ENCODE data around the gene ZMYND8. TPM values are rescaled to one million over a fixed set of nuclear protein-coding genes. Genes with fewer than 3 reads are reported as not detected.
"Not testable (repeated sequence)": the region's sequence is repeated elsewhere in the genome, so short reads cannot be mapped to it uniquely, and the experiment has no call there.

ZMYND8 gene
- polyA plus RNA-seq, 6 donors from 2014 or later: 2.7 to 22.7 (median 12.1) TPM

DNA sequence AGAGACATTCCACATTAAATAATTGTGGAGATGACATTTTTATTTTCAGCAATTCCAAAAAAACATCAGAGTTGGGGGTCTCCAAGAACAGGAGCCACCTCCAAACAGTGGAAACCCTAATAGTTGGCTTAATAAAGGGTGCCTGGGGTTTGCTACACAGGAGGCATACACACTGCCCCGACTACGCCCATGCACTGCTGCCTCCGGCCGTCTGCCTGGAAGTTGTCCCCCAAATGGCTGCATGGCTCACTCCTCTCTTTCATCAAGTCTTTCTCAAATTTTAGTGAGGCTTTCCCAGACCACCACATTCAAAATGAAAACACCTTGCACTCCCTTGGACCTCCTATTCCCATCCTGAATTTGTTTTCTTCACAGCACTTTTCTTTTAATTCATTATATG lies 58.8 kb downstream of the ZMYND8 start:
- H3K27ac Mint-ChIP-seq: peak overlapping the region in 2 of 6 donors; percentile 59 to 91
- no peak for DNase-seq
- peaks cover 0 to 3% (median 3%) of the 10 kb centered on the region in 3 donors for H3K4me1 Mint-ChIP-seq
- H3K36me3 Mint-ChIP-seq: peaks cover 22 to 25% of the 10 kb centered on the region in 2 donors
- no peak for ATAC-seq (ENCODE audit: low read depth in 2 of 2)
- no peaks in the 10 kb centered on the region for H3K27me3 Mint-ChIP-seq
- no peak overlapping the region for H3K4me3 Mint-ChIP-seq
- no peaks in the 10 kb centered on the region for H3K9me3 Mint-ChIP-seq

DNA sequence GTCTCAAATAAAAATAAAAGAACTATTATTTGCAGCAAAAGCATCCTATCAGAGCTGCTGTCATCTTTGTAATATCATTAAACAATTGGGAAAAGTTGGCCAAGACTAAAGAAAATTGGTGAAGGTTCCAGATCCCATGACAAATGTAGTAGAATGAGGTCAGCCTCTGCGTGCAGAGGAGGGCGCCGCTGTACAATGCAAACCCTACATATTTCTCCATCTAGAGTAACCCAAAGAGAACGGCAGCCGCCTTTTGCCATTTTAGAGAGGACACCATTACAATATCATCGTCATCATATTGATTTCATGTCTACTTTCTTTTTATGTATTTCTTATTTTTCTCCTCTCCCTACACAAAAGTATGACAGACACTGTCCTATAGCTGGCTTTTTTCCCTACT lies 59.5 kb downstream of the ZMYND8 start:
- ATAC-seq (ENCODE audit: low read depth in 2 of 2) (no peak), DNase-seq (no peak)
- Mint-ChIP-seq H3K4me1 (peaks cover 0 to 3% (median 0%) of the 10 kb centered on the region in 3 donors), H3K27me3 (no peaks in the 10 kb centered on the region), H3K27ac (peak overlapping the region in 2 of 6 donors; percentile 21 to 59), H3K9me3 (no peaks in the 10 kb centered on the region), H3K36me3 (peaks cover 22 to 26% of the 10 kb centered on the region in 2 donors), H3K4me3 (no peak overlapping the region)

GRCh38 chr20:47295921-47296426 lies 60.5 kb downstream of the ZMYND8 start:
- DNase-seq (no peak), ATAC-seq (ENCODE audit: low read depth in 2 of 2) (no peak)
- Mint-ChIP-seq H3K4me1 (peaks cover 0 to 3% (median 0%) of the 10 kb centered on the region in 3 donors), H3K27ac (no peak overlapping the region), H3K27me3 (no peaks in the 10 kb centered on the region), H3K36me3 (peaks cover 22 to 32% of the 10 kb centered on the region in 2 donors), H3K9me3 (no peaks in the 10 kb centered on the region), H3K4me3 (no peak overlapping the region)

GRCh38 chr20:47295129-47295813 lies 61.2 kb downstream of the ZMYND8 start:
- H3K4me1 Mint-ChIP-seq: peaks cover 0 to 3% (median 0%) of the 10 kb centered on the region in 3 donors
- peak overlapping the region in 2 of 6 donors; percentile 11 to 57 for H3K27ac Mint-ChIP-seq
- no peak for DNase-seq
- no peaks in the 10 kb centered on the region for H3K27me3 Mint-ChIP-seq
- no peak for ATAC-seq (ENCODE audit: low read depth in 2 of 2)
- H3K9me3 Mint-ChIP-seq: no peaks in the 10 kb centered on the region
- no peak overlapping the region for H3K4me3 Mint-ChIP-seq
- peaks cover 22 to 33% of the 10 kb centered on the region in 2 donors for H3K36me3 Mint-ChIP-seq

GRCh38 chr20:47293631-47294030 lies 62.9 kb downstream of the ZMYND8 start:
- peak overlapping the region in 1 of 6 donors; percentile 31 for H3K27ac Mint-ChIP-seq
- H3K4me1 Mint-ChIP-seq: peaks cover 0 to 3% (median 0%) of the 10 kb centered on the region in 3 donors
- H3K9me3 Mint-ChIP-seq: no peaks in the 10 kb centered on the region
- H3K27me3 Mint-ChIP-seq: no peaks in the 10 kb centered on the region
- peaks cover 22 to 43% of the 10 kb centered on the region in 2 donors for H3K36me3 Mint-ChIP-seq
- ATAC-seq (ENCODE audit: low read depth in 2 of 2) (no peak), DNase-seq (no peak)
- no peak overlapping the region for H3K4me3 Mint-ChIP-seq

DNA sequence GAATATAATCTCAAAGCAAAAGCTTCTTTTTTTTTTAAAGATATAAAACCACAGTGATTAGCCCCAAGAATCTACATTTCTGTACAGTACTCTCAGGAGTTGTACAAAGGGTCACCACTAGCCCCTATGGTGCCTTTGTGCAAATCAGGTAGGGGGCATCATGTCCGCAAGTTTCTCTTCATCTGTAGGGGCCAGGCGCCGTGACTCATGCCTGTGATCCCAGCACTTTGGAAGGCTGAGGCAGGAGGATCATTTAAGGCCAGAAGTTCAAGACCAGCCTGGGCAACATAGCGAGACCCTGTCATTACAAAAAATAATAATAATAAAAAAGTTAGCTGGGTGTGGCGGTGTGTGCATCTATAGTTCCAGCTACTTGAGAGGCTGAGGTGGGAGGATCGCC lies 63.9 kb downstream of the ZMYND8 start:
- Mint-ChIP-seq H3K9me3 (no peaks in the 10 kb centered on the region), H3K27me3 (no peaks in the 10 kb centered on the region), H3K4me1 (peaks cover 0 to 3% (median 0%) of the 10 kb centered on the region in 3 donors), H3K36me3 (peaks cover 15 to 41% of the 10 kb centered on the region in 2 donors), H3K27ac (peak overlapping the region in 1 of 6 donors; percentile 62), H3K4me3 (no peak overlapping the region)
- no peak for DNase-seq
- no peak for ATAC-seq (ENCODE audit: low read depth in 2 of 2)

GRCh38 chr20:47290666-47291430 lies 65.7 kb downstream of the ZMYND8 start:
- Mint-ChIP-seq H3K4me1 (peaks cover 0 to 3% (median 0%) of the 10 kb centered on the region in 3 donors), H3K9me3 (no peaks in the 10 kb centered on the region), H3K4me3 (no peak overlapping the region), H3K27ac (no peak overlapping the region), H3K27me3 (no peaks in the 10 kb centered on the region), H3K36me3 (peaks cover 14 to 46% of the 10 kb centered on the region in 2 donors)
- ATAC-seq (ENCODE audit: low read depth in 2 of 2): no peak
- DNase-seq: no peak

GRCh38 chr20:47290008-47290407 lies 66.5 kb downstream of the ZMYND8 start:
- no peak overlapping the region for H3K4me3 Mint-ChIP-seq
- H3K9me3 Mint-ChIP-seq: no peaks in the 10 kb centered on the region
- peaks cover 0 to 3% (median 0%) of the 10 kb centered on the region in 3 donors for H3K4me1 Mint-ChIP-seq
- no peak overlapping the region for H3K27ac Mint-ChIP-seq
- H3K36me3 Mint-ChIP-seq: peaks cover 12 to 47% of the 10 kb centered on the region in 2 donors
- ATAC-seq (ENCODE audit: low read depth in 2 of 2): no peak
- no peak for DNase-seq
- H3K27me3 Mint-ChIP-seq: no peaks in the 10 kb centered on the region

DNA sequence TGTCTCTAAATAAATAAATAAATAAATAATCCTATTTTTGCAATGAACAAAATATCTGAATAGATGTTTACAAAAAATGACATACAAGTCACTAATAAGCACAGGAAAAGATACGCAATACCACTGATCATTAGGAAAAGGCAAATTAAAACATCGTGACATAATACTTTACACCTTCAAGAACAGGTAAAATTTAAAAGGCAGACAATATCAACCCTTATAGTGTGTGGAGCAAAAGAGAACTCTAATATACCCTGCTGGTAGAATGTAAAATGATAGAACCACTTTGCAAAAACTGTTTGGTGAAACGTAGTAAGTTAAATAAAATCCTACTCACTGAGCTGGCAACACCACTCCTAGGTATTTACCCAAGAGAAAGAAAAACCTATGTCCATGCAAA lies 67.4 kb downstream of the ZMYND8 start:
- no peaks in the 10 kb centered on the region for H3K27me3 Mint-ChIP-seq
- no peak overlapping the region for H3K4me3 Mint-ChIP-seq
- H3K9me3 Mint-ChIP-seq: no peaks in the 10 kb centered on the region
- peaks cover 11 to 49% of the 10 kb centered on the region in 2 donors for H3K36me3 Mint-ChIP-seq
- ATAC-seq (ENCODE audit: low read depth in 2 of 2): no peak
- H3K27ac Mint-ChIP-seq: peak overlapping the region in 1 of 6 donors; percentile 17
- DNase-seq: no peak
- peaks cover 0 to 3% (median 0%) of the 10 kb centered on the region in 3 donors for H3K4me1 Mint-ChIP-seq

DNA sequence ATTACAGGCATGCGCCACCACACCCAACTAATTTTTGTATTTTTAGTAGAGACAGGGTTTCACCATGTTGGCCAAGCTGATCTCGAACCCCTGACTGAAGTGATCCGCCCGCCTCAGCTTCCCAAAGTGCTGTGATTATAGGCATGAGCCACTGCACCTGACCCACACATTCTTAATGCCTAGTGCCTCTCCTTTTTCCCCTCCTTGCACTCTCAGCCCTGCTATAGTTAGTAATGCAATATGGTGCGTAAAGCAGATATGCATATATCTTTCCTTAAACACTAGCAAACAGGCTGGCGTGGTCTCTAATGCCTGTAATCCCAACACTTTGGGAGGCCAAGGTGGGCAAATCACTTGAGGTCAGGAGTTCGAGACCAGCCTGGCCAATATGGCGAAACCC lies 68.0 kb downstream of the ZMYND8 start:
- H3K9me3 Mint-ChIP-seq; DNase-seq; H3K4me1 Mint-ChIP-seq; H3K4me3 Mint-ChIP-seq; ATAC-seq (ENCODE audit: low read depth in 2 of 2); H3K27me3 Mint-ChIP-seq; H3K27ac Mint-ChIP-seq: not testable (repeated sequence)
- H3K36me3 Mint-ChIP-seq: peaks cover 5 to 46% of the 10 kb centered on the region in 2 donors

DNA sequence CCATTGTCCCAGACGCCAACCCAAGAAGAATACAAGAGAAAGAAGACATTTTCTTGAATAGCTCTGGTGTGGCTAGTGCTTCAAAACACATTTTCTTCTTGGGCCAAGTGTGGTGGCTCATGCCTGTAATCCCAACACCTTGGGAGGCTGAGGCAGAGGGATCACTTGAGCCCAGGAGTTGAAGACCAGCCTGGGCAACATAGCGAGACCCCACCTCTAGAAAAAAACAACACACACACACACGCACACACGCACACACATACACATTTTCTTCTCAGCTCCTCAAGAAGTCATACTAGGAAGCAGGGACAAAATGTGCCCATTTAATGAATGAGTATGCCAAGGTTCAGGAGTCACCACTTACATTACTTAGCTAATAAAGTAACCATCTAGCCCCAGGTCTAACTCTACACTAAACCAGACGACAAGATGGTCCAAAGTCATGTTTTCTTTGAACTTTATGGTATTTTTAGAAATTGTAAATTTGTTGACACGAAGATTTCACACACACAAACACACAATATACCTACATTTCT lies 68.8 kb downstream of the ZMYND8 start:
- H3K27ac Mint-ChIP-seq: peak overlapping the region in 2 of 6 donors; percentile 3 to 6
- no peak for DNase-seq
- H3K27me3 Mint-ChIP-seq: no peaks in the 10 kb centered on the region
- H3K9me3 Mint-ChIP-seq: no peaks in the 10 kb centered on the region
- no peaks in the 10 kb centered on the region for H3K4me1 Mint-ChIP-seq
- ATAC-seq (ENCODE audit: low read depth in 2 of 2): no peak
- H3K4me3 Mint-ChIP-seq: no peak overlapping the region
- peaks cover 5 to 43% of the 10 kb centered on the region in 2 donors for H3K36me3 Mint-ChIP-seq

DNA sequence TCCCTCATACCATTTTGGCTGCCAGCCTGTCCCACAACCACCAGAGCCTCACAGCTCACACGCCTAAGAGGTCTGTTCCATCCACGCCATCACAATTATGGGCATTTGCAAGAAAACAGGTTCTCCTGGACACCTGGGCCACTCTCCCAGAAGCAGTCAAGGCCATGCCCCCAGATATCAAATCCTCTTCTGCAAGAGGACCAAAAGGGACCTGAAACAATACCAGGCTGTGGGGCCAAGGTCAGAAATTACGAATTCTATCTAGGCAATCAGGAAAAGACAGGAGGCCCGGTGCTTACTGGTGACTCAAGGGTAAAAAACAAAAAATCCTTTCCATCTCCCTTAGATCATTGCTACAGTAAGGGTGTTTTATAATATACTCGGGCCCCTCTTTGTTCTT lies 69.8 kb downstream of the ZMYND8 start:
- H3K27me3 Mint-ChIP-seq: no peaks in the 10 kb centered on the region
- peak overlapping the region in 1 of 6 donors; percentile 27 for H3K27ac Mint-ChIP-seq
- no peak for DNase-seq
- peak overlapping the region in 1 of 8 donors; percentile 35 for H3K4me3 Mint-ChIP-seq
- no peak for ATAC-seq (ENCODE audit: low read depth in 2 of 2)
- no peaks in the 10 kb centered on the region for H3K9me3 Mint-ChIP-seq
- peaks cover 5 to 38% of the 10 kb centered on the region in 2 donors for H3K36me3 Mint-ChIP-seq
- no peaks in the 10 kb centered on the region for H3K4me1 Mint-ChIP-seq

GRCh38 chr20:47285189-47285588 lies 71.3 kb downstream of the ZMYND8 start:
- Mint-ChIP-seq H3K4me3 (no peak overlapping the region), H3K4me1 (peaks cover 0 to 4% (median 0%) of the 10 kb centered on the region in 3 donors), H3K36me3 (peaks cover 15 to 31% of the 10 kb centered on the region in 2 donors), H3K27me3 (no peaks in the 10 kb centered on the region), H3K27ac (peak overlapping the region in 1 of 6 donors; percentile 56), H3K9me3 (no peaks in the 10 kb centered on the region)
- ATAC-seq (ENCODE audit: low read depth in 2 of 2): no peak
- DNase-seq: no peak

Data from naive B cell (primary cell).